ENCODE data around the gene GCLC.

GCLC gene

GRCh38 chr6:53497905-53498304 lies 47.0 kb downstream of the GCLC start:
- no peaks in the 10 kb centered on the region for H3K9me3 ChIP-seq (ENCODE audit: insufficient read depth, low read length)
- H3K36me3 ChIP-seq (replicated peaks; ENCODE audit: low read depth, low read length), result peaks cover 14% of the 10 kb centered on the region
- H3K4me1 ChIP-seq (ENCODE audit: low read length), result peaks cover 9% of the 10 kb centered on the region
- no peaks in the 10 kb centered on the region for H3K27me3 ChIP-seq (ENCODE audit: low read depth, low read length)
- no peak for TF ChIP-seq CTCF (IDR thresholded peaks at IDR 0.05; ENCODE audit: low read depth, low read length)
- TF ChIP-seq EZH2phosphoT487 (IDR thresholded peaks at IDR 0.05; ENCODE audit: low read depth), result no peak
- H3K79me2 ChIP-seq (ENCODE audit: low read length), result no peaks in the 10 kb centered on the region
- H2AFZ ChIP-seq (ENCODE audit: low read depth, low read length), result no peak overlapping the region
- no peak overlapping the region for H3K4me2 ChIP-seq (ENCODE audit: low read length)
- no peak overlapping the region for H3K9ac ChIP-seq (ENCODE audit: low read length)
- H4K20me1 ChIP-seq (ENCODE audit: insufficient read depth, low read length), result no peaks in the 10 kb centered on the region
- H3K27ac ChIP-seq (ENCODE audit: low read length), result no peak overlapping the region
- H3K4me3 ChIP-seq (ENCODE audit: low read length), result no peak overlapping the region

GRCh38 chr6:53496797-53497375 lies 48.0 kb downstream of the GCLC start:
- Histone ChIP-seq H3K9ac (ENCODE audit: low read length) (no peak overlapping the region), H3K36me3 (replicated peaks; ENCODE audit: low read depth, low read length) (peaks cover 14% of the 10 kb centered on the region), H4K20me1 (ENCODE audit: insufficient read depth, low read length) (no peaks in the 10 kb centered on the region), H3K4me3 (ENCODE audit: low read length) (no peak overlapping the region), H3K27ac (ENCODE audit: low read length) (no peak overlapping the region), H3K9me3 (ENCODE audit: insufficient read depth, low read length) (no peaks in the 10 kb centered on the region), H3K79me2 (ENCODE audit: low read length) (no peaks in the 10 kb centered on the region), H3K4me1 (ENCODE audit: low read length) (peaks cover 14% of the 10 kb centered on the region), H2AFZ (ENCODE audit: low read depth, low read length) (no peak overlapping the region), H3K4me2 (ENCODE audit: low read length) (no peak overlapping the region), H3K27me3 (ENCODE audit: low read depth, low read length) (0 out of 2 replicates have a peak, but pooled peaks cover 5% of the 10 kb centered on the region)
- TF ChIP-seq CTCF (IDR thresholded peaks at IDR 0.05; ENCODE audit: low read depth, low read length), result no peak
- no peak for TF ChIP-seq EZH2phosphoT487 (IDR thresholded peaks at IDR 0.05; ENCODE audit: low read depth)

GRCh38 chr6:53495506-53496499 lies 49.1 kb downstream of the GCLC start:
- Histone ChIP-seq H3K36me3 (replicated peaks; ENCODE audit: low read depth, low read length) (peaks cover 14% of the 10 kb centered on the region), H2AFZ (ENCODE audit: low read depth, low read length) (no peak overlapping the region), H3K9ac (ENCODE audit: low read length) (no peak overlapping the region), H3K4me1 (ENCODE audit: low read length) (peaks cover 14% of the 10 kb centered on the region), H3K27me3 (ENCODE audit: low read depth, low read length) (0 out of 2 replicates have a peak, but pooled peaks cover 5% of the 10 kb centered on the region), H3K27ac (ENCODE audit: low read length) (no peak overlapping the region), H3K4me2 (ENCODE audit: low read length) (no peak overlapping the region), H3K9me3 (ENCODE audit: insufficient read depth, low read length) (no peaks in the 10 kb centered on the region), H4K20me1 (ENCODE audit: insufficient read depth, low read length) (no peaks in the 10 kb centered on the region), H3K4me3 (ENCODE audit: low read length) (no peak overlapping the region), H3K79me2 (ENCODE audit: low read length) (no peaks in the 10 kb centered on the region)
- no peak for TF ChIP-seq CTCF (IDR thresholded peaks at IDR 0.05; ENCODE audit: low read depth, low read length)

GRCh38 chr6:53494076-53494475 lies 50.8 kb downstream of the GCLC start:
- TF ChIP-seq CTCF (IDR thresholded peaks at IDR 0.05; ENCODE audit: low read depth, low read length) (no peak), EZH2phosphoT487 (IDR thresholded peaks at IDR 0.05; ENCODE audit: low read depth) (no peak)
- no peak overlapping the region for H3K4me3 ChIP-seq (ENCODE audit: low read length)
- H3K27me3 ChIP-seq (ENCODE audit: low read depth, low read length), result 0 out of 2 replicates have a peak, but pooled peaks cover 5% of the 10 kb centered on the region
- peaks cover 14% of the 10 kb centered on the region for H3K4me1 ChIP-seq (ENCODE audit: low read length)
- H3K4me2 ChIP-seq (ENCODE audit: low read length), result no peak overlapping the region
- no peaks in the 10 kb centered on the region for H4K20me1 ChIP-seq (ENCODE audit: insufficient read depth, low read length)
- H2AFZ ChIP-seq (ENCODE audit: low read depth, low read length), result no peak overlapping the region
- H3K27ac ChIP-seq (ENCODE audit: low read length), result no peak overlapping the region
- H3K36me3 ChIP-seq (replicated peaks; ENCODE audit: low read depth, low read length), result peaks cover 4% of the 10 kb centered on the region
- H3K9ac ChIP-seq (ENCODE audit: low read length), result no peak overlapping the region
- no peaks in the 10 kb centered on the region for H3K9me3 ChIP-seq (ENCODE audit: insufficient read depth, low read length)
- no peaks in the 10 kb centered on the region for H3K79me2 ChIP-seq (ENCODE audit: low read length)
